A549 (cell line): ENCODE data around the gene FGFBP2. TPM values are rescaled to one million over a fixed set of nuclear protein-coding genes. Genes with fewer than 3 reads are reported as not detected.

Experiments used
- ATAC-seq, 2 experiments: fragments of 200-7000 bp in 1 of 2; fragments of >200 bp in 1 of 2; cut with Nextera tagmentation in 1 of 2; cut with Tn5 transposase in 1 of 2; 3 replicates each; pipeline versions ENCODE4 v1.8.0 to v1.9.1; 2018 to 2020; ENCODE audit warnings: mild to moderate bottlenecking in 1 of 2, moderate library complexity in 1 of 2
- CTCF ChIA-PET: fragments of 300-600 bp; sonication (Branson Sonifier 250); formaldehyde crosslinking; extraction: SDS; loops from one replicate; lab custom pipeline; 2021; ENCODE audit warnings: antibody characterized with exemption, inconsistent platforms; lab: Yijun Ruan, JAX
- POLR2A ChIA-PET: fragments of 350-600 bp; formaldehyde crosslinking; extraction: SDS; loops from one replicate; lab custom pipeline; 2021; ENCODE audit warnings: antibody characterized with exemption, inconsistent platforms; lab: Yijun Ruan, JAX
- DNase-seq, 2 experiments: peaks; one replicate each; pipeline versions ENCODE4 v3.0.0 to v3.0.0-alpha.2; 2011 to 2016; ENCODE audit warnings: low read depth in 1 of 2, low spot score in 1 of 2
- FAIRE-seq: peaks from 2 replicates; lab custom pipeline; 2011; peaks lifted over from hg19 to GRCh38; lab: Jason Lieb, UNC
- H3K27ac ChIP-seq, 2 experiments: fragments of >200 bp; sonication (Bioruptor Twin); formaldehyde crosslinking; 3 replicates each; pipeline ENCODE4 v1.5.1; 2016 to 2017
- H3K4me1 ChIP-seq: fragments of >200 bp; sonication (Bioruptor Twin); formaldehyde crosslinking; 3 replicates; pipeline ENCODE4 v1.6.1; 2016
- H3K4me2 ChIP-seq: fragments of >200 bp; sonication (Bioruptor Twin); formaldehyde crosslinking; 3 replicates; pipeline ENCODE4 v1.6.1; 2016
- H3K4me3 ChIP-seq: fragments of >200 bp; sonication (Bioruptor Twin); formaldehyde crosslinking; 3 replicates; pipeline ENCODE4 v1.5.1; 2016
- H3K9me3 ChIP-seq: fragments of >200 bp; sonication (Bioruptor Twin); formaldehyde crosslinking; 3 replicates; pipeline ENCODE4 v1.6.1; 2016
- CEBPB ChIP-seq, 2 experiments: fragments of >200 bp in 1 of 2; sonication (Bioruptor Twin) in 1 of 2; formaldehyde crosslinking in 1 of 2; IDR thresholded peaks; 2 replicates each; pipeline ENCODE4 v1.6.1; 2012 to 2016
- CHD4 ChIP-seq: fragments of 200-600 bp; sonication (generic); IDR thresholded peaks from 2 replicates; pipeline ENCODE4 v1.6.1; 2016; ENCODE audit warnings: antibody characterized with exemption, mild to moderate bottlenecking, borderline replicate concordance
- EHF ChIP-seq: fragments of 250-450 bp; sonication (Bioruptor Pico); IDR thresholded peaks from 2 replicates; pipeline ENCODE4 v1.5.0; 2020; ENCODE audit warnings: mild to moderate bottlenecking
- EP300 ChIP-seq, 2 experiments: fragments of >200 bp; sonication (Bioruptor Twin); formaldehyde crosslinking; IDR thresholded peaks; 2 replicates in 1 of 2; 3 replicates in 1 of 2; pipeline ENCODE4 v1.6.1; 2016 to 2017
- HEYL ChIP-seq: fragments of 250-450 bp; sonication (Bioruptor Pico); IDR thresholded peaks from 2 replicates; pipeline ENCODE4 v1.8.0; 2021; ENCODE audit warnings: mild to moderate bottlenecking, moderate library complexity
- HOXA7 ChIP-seq: fragments of 250-450 bp; sonication (Bioruptor Pico); IDR thresholded peaks from 2 replicates; pipeline ENCODE4 v1.5.0; 2020; ENCODE audit warnings: mild to moderate bottlenecking, moderate library complexity
- JUN ChIP-seq, 2 experiments: fragments of >200 bp; sonication (Bioruptor Twin); formaldehyde crosslinking; IDR thresholded peaks; 2 replicates in 1 of 2; 3 replicates in 1 of 2; pipeline ENCODE4 v1.6.1; 2016 to 2017
- MAFK ChIP-seq: fragments of 450-650 bp; IDR thresholded peaks from 2 replicates; pipeline ENCODE4 v1.6.1; 2014; ENCODE audit not compliant: partially characterized antibody
- MAZ ChIP-seq: fragments of 150-350 bp; IDR thresholded peaks from 2 replicates; pipeline ENCODE4 v1.6.1; 2014; ENCODE audit warnings: antibody characterized with exemption, low read depth, low read length, borderline replicate concordance
- NFE2L2 ChIP-seq: fragments of 150-350 bp; conservative IDR thresholded peaks from 2 replicates; pipeline ENCODE4 v1.6.1; 2014; ENCODE audit warnings: low read length
- NPAS2 ChIP-seq: fragments of 250-450 bp; sonication (Bioruptor Pico); IDR thresholded peaks from 2 replicates; pipeline ENCODE4 v1.8.0; 2022; ENCODE audit warnings: mild to moderate bottlenecking, moderate library complexity, borderline replicate concordance
- POLR2A ChIP-seq: IDR thresholded peaks from 2 replicates; pipeline ENCODE4 v1.6.1; 2012; ENCODE audit warnings: mild to moderate bottlenecking, low read length
- RFX5 ChIP-seq: fragments of 450-650 bp; IDR thresholded peaks from 2 replicates; pipeline ENCODE4 v1.7.1; 2014; ENCODE audit warnings: antibody characterized with exemption, mild to moderate bottlenecking, moderate library complexity
- SMC3 ChIP-seq: fragments of >200 bp; sonication (Bioruptor Twin); formaldehyde crosslinking; IDR thresholded peaks from 3 replicates; pipeline ENCODE4 v1.6.1; 2018; ENCODE audit warnings: inconsistent platforms
- SREBF2 ChIP-seq: fragments of 450-650 bp; IDR thresholded peaks from 2 replicates; pipeline ENCODE4 v1.6.1; 2014; ENCODE audit warnings: mild to moderate bottlenecking, moderate library complexity
- TP53 ChIP-seq: fragments of 250-450 bp; sonication (Bioruptor Pico); IDR thresholded peaks from 2 replicates; pipeline ENCODE4 v1.5.0; 2021; ENCODE audit warnings: mild to moderate bottlenecking, moderate library complexity
- ZFP36 ChIP-seq: fragments of 450-650 bp; IDR thresholded peaks from 2 replicates; pipeline ENCODE4 v1.6.1; 2014; ENCODE audit warnings: borderline replicate concordance; ENCODE audit not compliant: partially characterized antibody
- WGBS: methylation state at CpG from one replicate; pipeline ENCODE4 v1.1.6; 2017; ENCODE audit errors: missing lambda C conversion rate; 5-methylcytosine and 5-hydroxymethylcytosine counted together
- polyA plus RNA-seq, 4 experiments: library from polyadenylated mRNA; depleted of rRNA in 3 of 4; stranded (reverse); fragments of >200 nt; fragmentation: RNase III in 1 of 4; extraction: RNeasy Plus Mini Kit Qiagen cat#74134 plus additional on column Dnase treatment in 1 of 4; gene quantifications; 2 replicates in 3 of 4; 3 replicates in 1 of 4; pipeline ENCODE4 v1.2.3, GENCODE V29; 2011 to 2017
- TF ChIP-seq, protein P1 (sequence below): fragments of 200-600 bp; sonication (generic); IDR thresholded peaks from 2 replicates; pipeline ENCODE4 v1.6.1; 2016; ENCODE audit warnings: antibody characterized with exemption, mild to moderate bottlenecking, moderate library complexity
- TF ChIP-seq, protein P2 (sequence below): IDR thresholded peaks from 2 replicates; pipeline ENCODE4 v1.6.1; 2012; ENCODE audit warnings: low read depth, borderline replicate concordance
- TF ChIP-seq, protein P3 (sequence below): IDR thresholded peaks from 2 replicates; pipeline ENCODE4 v1.6.1; 2012

Gene FGFBP2
- polyA plus RNA-seq, 2 of the 4 experiments (the other 2 are of a cell fraction) = not detected

DNA sequence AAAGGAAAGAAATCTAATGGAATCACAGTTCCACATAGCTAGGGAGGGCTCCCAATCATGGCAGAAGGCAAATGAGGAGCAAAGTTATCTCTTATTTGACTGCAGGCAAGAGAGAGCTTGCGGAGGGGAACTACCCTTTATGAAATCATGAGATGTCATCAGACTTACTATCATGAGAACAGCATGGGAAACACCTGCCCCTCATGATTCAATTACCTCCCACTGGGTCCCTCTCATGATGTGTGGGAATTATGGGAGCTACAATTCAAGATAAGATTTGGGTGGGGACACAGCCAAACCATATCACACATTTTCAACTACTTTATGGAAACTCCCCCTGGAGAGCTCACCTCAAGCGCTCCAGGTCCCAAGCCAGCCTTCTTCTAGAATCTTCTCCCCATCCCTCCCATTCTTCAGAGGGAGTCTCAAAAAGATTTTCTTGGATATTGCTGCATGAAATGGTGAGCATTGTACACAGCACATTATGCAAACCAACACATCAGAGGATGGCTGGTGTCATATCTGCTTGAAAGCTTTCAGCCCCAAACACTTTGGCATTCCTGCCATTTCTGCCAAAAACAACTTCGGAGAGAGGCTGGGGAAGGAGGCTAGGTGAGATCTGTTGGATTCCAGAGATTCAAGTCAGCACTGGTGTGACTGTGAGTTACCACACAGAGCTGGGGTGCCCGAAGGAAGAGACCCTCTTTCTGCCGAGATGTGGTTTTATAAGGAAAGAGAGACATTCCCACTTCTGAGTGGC lies 31.3 kb downstream of the FGFBP2 start:
- POLR2A ChIA-PET = no interaction called here
- no peak overlapping the region for H3K27ac ChIP-seq
- DNase-seq = no peak
- H3K4me1 ChIP-seq = no peaks in the 10 kb centered on the region
- no peak overlapping the region for H3K4me3 ChIP-seq
- no peak for ATAC-seq
- H3K9me3 ChIP-seq = no peaks in the 10 kb centered on the region
- WGBS = 87% methylated on average over 5 of the region's 5 CpGs
- TF ChIP-seq SREBF2 (no peak), HEYL (CRISPR knock-in tag) (no peak), ZFP36 (no peak), SMC3 (no peak), EHF (CRISPR knock-in tag) (no peak), POLR2A (no peak), NPAS2 (CRISPR knock-in tag) (no peak)
- TF ChIP-seq, protein P1, sequence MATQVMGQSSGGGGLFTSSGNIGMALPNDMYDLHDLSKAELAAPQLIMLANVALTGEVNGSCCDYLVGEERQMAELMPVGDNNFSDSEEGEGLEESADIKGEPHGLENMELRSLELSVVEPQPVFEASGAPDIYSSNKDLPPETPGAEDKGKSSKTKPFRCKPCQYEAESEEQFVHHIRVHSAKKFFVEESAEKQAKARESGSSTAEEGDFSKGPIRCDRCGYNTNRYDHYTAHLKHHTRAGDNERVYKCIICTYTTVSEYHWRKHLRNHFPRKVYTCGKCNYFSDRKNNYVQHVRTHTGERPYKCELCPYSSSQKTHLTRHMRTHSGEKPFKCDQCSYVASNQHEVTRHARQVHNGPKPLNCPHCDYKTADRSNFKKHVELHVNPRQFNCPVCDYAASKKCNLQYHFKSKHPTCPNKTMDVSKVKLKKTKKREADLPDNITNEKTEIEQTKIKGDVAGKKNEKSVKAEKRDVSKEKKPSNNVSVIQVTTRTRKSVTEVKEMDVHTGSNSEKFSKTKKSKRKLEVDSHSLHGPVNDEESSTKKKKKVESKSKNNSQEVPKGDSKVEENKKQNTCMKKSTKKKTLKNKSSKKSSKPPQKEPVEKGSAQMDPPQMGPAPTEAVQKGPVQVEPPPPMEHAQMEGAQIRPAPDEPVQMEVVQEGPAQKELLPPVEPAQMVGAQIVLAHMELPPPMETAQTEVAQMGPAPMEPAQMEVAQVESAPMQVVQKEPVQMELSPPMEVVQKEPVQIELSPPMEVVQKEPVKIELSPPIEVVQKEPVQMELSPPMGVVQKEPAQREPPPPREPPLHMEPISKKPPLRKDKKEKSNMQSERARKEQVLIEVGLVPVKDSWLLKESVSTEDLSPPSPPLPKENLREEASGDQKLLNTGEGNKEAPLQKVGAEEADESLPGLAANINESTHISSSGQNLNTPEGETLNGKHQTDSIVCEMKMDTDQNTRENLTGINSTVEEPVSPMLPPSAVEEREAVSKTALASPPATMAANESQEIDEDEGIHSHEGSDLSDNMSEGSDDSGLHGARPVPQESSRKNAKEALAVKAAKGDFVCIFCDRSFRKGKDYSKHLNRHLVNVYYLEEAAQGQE = no peak
- TF ChIP-seq, all 56 proteins: peak for 0
- H3K4me2 ChIP-seq = no peak overlapping the region
- no peak for FAIRE-seq
- CTCF ChIA-PET = interaction anchor here (1.4 to 3.4 kb wide), 2 partner anchors 24 to 49 kb away, joined by 4 to 13 read pairs; no protein-coding TSS in a partner anchor

DNA sequence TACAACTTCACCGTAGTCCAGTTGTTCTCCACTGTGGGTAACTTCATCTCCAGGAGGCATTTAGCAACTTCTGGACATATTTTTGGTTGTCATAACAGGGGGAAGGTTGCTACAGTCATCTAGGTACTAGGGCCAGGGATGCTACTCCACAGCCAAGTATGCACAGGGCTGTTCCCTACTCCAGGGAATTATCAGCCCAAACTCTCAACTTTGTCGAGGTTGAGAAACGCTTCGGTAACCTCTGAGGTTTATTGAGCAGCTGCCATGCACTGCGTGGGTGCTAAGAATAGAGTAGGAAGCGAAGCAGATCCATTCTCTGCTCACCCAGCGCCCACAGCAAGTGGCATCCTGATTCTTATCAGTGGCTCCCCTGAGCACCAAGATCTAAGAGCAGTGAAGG lies 32.7 kb downstream of the FGFBP2 start:
- CTCF ChIA-PET = interaction anchor here (1.6 to 3.4 kb wide), 2 partner anchors 26 to 48 kb away, joined by 7 to 13 read pairs; no protein-coding TSS in a partner anchor
- Histone ChIP-seq H3K27ac (no peak overlapping the region), H3K4me2 (no peak overlapping the region), H3K4me1 (no peaks in the 10 kb centered on the region), H3K4me3 (no peak overlapping the region), H3K9me3 (no peaks in the 10 kb centered on the region)
- ATAC-seq (no peak), DNase-seq (no peak), FAIRE-seq (no peak)
- WGBS = 87% methylated on average over 7 of the region's 7 CpGs
- POLR2A ChIA-PET = no interaction called here
- TF ChIP-seq HOXA7 (CRISPR knock-in tag) (no peak), EP300 (IDR thresholded peaks at IDR 0.05) (no peak), TP53 (CRISPR knock-in tag) (no peak), MAFK (no peak), ZFP36 (no peak), JUN (IDR thresholded peaks at IDR 0.05) (no peak), RFX5 (no peak), SREBF2 (no peak), MAZ (no peak), CEBPB (IDR thresholded peaks at IDR 0.05) (no peak), CHD4 (no peak), NFE2L2 (no peak), POLR2A (no peak), EHF (CRISPR knock-in tag) (no peak)
- TF ChIP-seq, protein P2, sequence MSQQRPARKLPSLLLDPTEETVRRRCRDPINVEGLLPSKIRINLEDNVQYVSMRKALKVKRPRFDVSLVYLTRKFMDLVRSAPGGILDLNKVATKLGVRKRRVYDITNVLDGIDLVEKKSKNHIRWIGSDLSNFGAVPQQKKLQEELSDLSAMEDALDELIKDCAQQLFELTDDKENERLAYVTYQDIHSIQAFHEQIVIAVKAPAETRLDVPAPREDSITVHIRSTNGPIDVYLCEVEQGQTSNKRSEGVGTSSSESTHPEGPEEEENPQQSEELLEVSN = no peak
- TF ChIP-seq, protein P3, sequence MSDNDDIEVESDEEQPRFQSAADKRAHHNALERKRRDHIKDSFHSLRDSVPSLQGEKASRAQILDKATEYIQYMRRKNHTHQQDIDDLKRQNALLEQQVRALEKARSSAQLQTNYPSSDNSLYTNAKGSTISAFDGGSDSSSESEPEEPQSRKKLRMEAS = no peak
